ENCODE measurements around the gene CA9.

Gene CA9

DNA sequence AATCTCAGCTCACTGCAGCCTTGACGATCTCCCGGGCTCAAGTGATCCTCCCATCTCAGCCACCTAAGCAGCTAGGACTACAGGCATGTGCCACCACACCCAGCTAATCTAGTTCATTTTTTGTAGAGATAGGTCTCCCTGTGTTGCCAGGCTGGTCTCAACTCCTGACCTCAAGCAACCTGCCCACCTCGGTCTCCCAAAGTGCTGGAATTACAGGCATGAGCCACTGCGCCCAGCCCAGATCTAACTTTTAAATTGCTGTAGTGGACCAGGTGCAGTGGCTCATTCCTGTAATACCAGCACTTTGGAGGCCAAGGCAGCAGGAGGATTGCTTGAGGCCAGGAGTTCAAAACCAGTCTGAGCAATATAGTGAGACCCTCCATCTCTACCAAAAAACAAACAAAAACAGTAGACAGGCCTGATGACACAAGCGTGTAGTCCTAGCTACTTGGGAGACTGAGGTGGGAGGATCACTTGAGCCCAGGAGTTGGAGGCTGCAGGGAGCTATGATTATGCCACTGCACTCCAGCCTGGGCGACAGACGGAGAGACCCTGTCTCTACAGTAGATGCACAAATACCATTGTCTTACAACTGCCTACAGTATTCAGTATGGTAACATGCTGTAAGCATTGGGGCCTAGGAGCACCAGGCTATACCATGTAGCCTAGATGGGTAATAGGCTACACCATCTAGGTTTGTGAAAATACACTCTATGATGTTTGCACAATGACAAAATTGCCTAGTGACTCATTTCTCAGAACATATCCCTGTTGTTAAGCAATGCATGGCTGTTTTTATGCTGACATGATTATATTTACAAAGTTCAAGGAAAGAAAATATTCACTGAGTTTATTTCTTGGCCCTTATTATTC, 21.5 kb upstream of the CA9 start:
- peak; percentile 78 for FAIRE-seq

DNA sequence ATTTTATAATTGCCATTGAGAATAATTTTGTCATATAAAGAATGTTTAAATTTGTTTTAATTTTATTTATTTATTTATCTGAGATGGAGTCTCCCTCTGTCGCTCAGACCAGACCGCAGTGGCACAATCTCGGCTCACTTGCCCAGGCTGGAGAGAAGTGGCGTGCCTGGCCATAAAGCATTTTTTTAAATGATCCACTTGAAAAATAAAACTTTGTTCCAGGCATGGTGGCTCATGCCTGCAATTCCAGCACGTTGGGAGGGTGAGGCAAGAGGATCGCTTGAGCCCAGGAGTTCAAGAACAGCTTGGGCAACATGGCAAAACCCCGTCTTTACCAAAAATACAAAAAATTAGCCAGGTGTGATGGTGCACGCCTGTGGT, 20.9 kb upstream of the CA9 start:
- FAIRE-seq = no peak

DNA sequence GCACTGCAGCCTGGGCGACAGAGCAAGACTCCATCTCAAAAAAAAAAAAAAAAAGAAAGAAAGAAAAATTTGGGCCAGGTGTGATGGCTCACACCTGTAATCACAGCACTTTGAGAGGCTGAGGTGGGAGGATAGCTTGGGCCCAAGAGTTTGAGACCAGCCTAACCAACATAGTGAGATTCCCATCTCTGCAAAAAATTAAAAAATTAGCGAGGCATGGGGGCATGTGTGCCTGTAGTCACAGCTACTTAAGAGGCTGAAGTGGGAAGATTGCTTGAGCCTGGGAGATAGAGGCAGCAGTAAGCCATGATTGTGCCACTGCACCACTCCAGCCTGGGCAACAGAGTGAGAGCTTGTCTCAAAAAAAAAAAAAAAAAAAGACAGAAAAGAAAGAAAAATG, 20.1 kb upstream of the CA9 start:
- FAIRE-seq = no peak

DNA sequence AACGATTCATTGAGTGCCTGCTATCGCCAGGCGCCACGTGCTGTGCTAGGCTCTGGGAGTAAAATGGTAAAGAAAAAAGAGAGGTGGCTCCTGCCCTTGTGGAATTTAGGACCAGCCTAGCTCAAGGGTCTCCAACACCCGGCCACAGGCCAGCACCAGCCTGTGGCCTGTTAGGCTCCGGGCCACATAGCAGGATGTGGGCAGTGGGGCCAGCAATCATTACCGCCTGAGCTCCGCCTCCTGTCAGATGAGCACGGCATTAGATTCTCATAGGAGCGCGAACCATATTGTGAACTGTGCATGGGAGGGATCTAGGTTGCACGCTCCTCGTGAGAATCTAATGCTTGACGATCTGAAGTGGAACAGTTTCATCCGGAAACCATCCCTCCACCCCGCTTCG, 17.4 kb upstream of the CA9 start:
- FAIRE-seq = no peak

DNA sequence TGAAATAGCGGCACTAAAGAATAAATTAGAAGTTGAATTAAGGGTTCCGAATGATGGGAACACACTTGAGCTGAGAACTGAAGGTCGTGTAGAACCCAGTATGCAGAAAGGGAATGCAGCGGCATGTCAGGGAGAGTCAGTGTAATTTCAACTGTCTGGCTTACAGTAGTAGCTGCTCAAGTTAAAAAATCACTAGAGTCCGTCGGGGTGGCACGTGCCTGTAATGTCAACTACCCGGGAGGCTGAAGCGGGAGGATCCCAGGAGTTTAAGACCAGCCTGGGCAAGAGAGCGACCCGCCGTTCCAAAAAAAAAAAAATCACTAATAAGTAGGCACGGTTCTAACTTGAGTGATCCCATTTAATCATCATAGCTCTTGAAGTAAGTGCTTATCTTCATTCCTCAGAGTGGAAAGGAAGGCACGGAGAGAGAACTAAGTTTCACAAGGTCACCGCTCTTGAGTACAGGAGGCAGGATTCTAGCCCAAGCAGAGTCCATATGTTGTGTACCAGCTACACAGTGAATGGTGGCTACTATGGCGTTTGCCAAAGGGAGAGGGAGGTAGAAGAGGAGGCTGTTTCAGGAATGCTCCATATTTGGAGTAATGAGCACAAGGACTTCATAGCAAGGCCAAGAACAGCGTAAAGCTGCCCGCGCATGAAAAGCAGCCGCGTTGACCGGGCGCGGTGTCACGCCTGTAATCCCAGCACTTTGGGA, 16.7 kb upstream of the CA9 start:
- FAIRE-seq = no peak

DNA sequence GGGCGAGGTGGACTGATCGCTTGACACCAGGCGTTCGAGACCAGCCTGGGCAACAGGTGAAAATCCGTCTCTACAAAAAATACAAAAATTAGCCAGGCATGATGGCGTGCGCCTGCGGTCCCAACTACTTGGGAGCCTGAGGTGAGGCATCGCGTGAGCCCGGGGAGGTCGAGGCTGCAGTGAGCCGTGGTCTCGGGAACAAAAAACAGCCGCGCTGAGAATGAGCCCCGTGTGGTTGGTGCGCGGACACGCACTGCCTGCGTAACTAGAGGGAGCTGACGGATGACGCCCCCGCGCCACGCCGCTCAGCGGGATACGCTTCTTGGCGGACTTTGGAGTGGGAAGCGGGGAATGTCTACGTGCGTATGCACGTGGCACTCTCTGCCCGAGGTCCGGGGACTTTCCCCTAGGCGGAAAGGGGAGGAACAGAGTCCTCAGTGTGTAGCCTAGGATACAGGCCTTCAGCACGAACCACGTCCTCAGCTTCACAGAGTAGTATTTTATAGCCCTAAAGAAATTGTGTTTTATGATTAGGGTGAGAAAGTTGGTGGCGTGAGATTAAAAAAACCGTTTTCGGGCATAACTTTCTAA, 16.1 kb upstream of the CA9 start, which contains the start of gene RMRP:
Gene RMRP, minus strand, starts transcription at position 474 of the 591 bp plus-strand sequence.
- FAIRE-seq = no peak

DNA sequence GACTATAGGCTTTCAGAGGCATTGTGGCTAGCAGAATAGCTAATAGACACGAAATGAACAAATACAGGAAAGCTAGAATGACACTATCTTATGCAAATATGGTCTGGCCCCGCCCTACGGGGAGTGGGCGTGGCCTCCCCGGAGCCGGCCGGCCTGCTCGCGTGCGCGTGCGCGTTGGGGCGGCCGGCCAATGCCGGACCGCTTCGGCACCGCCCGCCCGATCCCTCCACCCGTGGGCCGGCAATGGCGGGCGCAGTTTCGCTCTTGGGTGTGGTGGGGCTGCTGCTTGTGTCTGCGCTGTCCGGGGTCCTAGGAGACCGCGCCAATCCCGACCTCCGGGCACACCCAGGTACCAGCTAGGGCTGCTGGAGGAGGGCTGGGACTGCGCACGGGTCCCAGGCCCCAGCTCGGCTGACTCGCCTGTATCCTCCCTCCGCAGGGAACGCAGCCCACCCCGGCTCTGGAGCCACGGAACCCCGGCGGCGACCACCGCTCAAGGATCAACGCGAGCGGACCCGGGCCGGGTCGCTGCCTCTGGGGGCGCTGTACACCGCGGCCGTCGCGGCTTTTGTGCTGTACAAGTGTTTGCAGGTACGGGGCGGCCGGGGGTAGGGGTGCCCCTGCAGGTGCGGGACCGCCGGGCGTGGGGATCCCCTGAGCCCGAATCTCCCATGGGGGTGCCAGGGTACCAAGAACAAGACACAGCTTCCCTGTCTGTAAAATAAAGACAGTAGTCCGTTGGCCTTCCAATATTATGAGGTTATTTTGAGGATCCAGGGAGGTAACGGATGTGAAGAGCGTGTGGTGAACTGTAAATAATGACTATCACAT, 15.4 kb upstream of the CA9 start, which contains the start of gene CCDC107:
Gene CCDC107, plus strand, starts transcription at position 156 of the 831 bp plus-strand sequence. Its CDS starts 88 bp downstream, at position 244.
- no peak for FAIRE-seq

DNA sequence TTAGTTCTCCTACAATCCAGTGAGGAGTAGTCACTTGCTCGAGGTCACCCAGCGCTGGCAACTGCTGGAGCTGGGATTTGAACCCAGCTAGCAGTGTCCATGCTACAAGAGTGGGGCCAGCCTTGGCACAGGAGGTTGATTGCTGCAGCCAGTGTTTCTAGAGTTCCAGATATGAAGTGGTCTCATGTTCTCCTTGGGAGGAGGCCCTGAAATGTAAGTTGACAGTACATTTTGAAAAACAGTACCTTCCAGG, 14.8 kb upstream of the CA9 start:
- FAIRE-seq = no peak

DNA sequence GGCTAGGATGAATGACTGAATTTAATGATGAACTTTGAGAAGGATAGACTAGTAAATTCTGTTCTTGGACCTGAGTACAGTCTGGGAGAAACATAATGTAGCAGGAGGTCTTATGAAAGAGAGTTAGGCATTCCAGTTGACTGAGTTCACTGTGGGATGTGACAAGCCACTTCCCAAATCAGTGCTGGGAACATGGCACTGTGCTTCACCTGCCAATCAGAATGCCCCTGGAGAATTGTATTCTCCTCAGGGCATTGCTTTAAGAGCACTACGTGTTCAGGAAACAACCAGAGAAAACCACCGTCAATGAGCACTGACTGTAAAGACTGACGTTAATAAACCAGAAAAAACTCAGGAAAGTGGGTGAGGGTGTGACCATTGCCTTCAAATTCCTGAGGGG, 14.4 kb upstream of the CA9 start:
- FAIRE-seq = no peak

DNA sequence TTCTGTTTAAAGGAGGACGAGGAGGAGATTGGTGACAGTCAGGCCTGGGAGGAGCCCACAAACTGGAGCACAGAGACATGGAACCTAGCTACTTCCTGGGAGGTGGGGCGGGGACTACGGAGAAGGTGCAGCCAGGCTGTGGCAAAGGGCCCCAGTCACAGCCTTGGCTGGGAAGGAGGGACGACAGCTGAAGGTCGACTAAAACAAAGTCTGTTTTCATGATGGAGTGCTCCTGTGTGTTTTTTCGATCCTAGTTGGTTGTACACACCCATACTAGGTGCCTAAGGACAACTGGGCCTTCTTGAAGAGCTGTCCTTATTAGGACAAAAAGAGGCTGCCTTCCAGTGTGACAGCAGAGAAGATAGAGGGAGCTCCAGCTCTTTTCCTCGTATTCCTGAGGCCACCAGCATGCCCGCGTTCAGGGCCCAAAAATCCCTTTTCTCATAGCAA, 12.7 kb upstream of the CA9 start:
- FAIRE-seq = no peak

DNA sequence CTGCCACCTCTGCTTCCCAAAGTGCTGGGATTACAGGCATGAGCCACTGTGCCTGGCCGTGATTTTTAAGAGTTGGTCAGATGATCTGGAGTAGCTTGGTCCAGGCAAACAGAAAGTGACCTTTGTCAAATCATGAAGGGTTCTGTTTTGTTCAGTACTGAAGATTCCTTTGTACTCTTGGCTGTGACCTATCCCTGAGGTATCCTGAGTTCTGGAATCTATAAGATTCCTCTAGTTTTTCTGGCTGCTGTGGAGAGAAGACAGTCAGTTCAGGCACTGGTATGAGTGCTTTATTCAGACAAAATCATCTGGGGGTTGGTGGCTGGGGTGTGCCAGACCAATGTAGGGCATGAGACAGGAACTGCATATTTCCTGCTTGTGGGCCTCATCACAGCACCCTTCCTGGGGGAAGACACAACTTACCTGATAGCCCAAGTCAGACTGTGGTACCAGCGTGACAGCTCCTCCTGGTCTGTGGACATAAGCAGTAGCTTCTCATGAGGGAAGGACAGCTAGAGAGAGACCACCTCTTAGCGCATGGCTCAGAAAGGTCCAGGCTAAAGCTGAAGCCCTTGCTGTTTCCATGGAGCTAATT, 11.9 kb upstream of the CA9 start:
- no peak for FAIRE-seq

DNA sequence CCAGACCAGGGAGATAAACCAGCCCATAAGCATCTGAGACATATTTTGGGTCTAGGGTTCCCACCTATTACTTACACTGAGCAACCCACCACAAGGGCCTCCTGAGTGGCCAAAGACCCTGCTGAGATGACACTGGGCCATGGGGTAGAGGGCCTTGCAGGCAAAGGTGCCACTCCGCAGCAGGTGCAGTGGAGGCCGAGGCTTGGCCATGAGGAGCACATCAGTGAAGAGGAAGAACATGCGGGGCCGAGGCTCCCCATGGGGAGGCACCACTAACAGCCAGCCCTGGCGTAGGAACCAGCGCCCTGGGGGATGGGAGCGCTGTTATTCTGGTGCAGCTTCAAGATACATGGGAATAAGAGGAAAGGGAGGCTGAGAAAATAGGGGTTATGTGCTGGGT, 11.3 kb upstream of the CA9 start:
- no peak for FAIRE-seq

DNA sequence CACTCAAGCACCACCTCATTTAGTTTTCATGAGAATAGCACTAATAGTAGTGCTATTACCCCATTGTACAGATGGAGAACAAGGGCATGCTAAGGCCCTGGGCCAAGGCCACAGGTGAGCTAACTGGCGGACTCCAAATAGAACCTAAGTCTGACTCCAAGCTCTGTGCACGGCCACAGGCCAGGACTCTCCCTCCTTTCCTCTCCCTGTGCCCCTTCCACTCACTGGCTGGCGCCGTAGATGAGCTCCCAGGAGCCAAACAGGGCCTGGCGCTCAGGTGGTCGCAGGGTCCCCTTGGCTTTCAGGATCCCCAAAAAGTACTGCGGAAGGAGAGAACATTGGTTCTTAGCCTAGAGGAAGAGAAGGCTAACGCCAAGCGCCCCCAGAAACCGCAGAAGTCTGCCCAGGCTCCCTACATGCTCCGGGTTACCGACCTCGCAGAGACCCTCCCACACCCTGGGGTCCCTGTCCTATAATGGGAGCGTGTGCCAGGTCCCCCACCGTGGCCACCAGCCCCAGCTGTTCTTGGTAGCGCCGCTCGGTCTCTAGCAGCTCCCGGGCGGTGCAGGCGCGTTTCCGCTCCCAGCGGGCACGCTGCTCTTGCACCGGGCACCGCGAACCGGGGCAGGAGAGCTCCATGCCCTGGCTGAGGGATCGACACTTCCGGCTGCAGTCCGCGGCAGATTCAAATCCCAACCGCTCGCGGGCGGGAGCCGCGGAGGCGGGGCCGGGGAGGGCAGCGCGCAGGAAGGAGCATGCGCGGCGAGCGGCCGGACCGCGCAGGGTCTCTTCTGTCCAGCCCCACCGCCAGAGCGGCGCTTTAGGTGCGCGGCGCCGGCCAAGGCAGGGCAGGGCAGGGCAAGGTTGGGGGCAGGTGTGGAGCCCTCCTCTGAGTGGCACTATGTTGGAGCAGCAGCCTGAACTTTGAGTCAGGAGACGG, 8.9 kb upstream of the CA9 start, which contains the start of gene ARHGEF39:
Gene ARHGEF39, minus strand, starts transcription at position 665 of the 940 bp plus-strand sequence. Its CDS starts 26 bp downstream, at position 639.
- no peak for FAIRE-seq

DNA sequence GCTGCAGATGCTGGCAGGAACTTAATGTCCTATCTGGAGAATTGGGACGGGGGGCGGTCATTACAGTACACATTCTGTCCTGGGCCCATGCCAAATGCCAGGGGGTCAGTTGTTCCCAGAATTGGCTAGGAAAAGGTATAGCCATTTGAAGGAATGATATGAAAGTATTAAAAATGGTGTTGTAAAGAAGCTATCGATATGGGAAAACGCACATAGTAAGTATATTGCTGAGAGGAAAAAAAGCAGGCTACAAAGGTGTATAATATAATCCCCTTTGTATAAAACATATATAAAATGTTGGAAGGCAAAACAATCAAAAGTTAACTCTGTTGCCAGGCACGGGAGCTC, 8.3 kb upstream of the CA9 start:
- FAIRE-seq = no peak

DNA sequence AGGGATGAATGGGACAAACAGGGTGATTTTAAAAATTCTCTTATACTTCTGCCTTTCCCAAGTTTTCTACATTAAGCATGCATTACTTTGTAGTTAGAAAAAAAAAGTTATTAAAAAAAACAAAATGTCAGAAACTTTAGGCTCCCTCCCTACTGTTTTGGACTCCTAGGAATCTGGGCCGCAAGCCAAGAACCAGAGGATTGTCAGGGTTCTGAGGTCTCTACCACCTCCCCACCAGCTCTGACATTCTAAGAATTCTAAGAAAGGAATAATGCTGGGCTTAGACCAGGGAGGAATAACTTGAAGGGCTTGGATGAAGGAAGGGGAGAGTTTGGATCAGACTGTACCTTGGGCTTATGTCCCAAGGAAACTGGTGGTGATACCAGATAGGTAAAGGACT, 7.7 kb upstream of the CA9 start:
- no peak for FAIRE-seq

DNA sequence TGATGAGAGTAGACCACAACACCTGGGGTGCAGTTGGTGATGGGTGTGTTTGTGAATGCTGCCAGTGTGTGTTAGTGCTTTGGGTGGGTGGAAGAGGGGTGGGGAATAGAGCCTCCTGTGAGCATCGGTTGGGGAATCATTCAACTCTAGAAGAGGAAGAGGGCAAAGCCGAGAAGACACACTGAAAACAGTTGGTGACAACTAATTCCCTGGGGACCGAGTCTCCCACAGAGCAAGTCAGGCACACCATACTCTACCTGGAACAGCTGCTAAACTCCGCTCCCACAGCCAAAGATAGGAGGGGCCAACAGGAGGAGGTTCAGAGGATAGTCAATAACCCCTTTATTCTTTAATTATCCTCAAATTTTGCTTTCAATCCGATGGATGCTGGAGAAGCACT, 7.2 kb upstream of the CA9 start:
- FAIRE-seq = no peak

DNA sequence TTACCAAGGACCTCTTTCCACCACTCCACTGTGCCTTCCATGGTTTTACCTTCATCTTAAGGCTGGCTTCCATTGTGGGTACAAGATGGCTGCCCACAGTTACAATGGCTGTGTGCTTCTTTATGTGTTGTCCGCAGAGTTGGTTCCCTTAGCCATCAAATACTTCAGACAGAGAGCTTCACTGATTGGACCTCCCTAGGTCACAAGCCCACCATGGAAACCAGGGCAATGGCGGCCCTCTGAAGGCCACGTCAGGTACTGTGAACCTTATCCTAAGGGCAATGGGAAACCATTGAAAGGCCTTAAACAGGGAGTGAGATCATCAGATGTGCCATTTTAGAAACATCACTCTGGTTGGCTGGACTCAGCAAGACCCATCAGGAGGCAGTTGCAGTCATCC, 5.8 kb upstream of the CA9 start:
- no peak for FAIRE-seq

DNA sequence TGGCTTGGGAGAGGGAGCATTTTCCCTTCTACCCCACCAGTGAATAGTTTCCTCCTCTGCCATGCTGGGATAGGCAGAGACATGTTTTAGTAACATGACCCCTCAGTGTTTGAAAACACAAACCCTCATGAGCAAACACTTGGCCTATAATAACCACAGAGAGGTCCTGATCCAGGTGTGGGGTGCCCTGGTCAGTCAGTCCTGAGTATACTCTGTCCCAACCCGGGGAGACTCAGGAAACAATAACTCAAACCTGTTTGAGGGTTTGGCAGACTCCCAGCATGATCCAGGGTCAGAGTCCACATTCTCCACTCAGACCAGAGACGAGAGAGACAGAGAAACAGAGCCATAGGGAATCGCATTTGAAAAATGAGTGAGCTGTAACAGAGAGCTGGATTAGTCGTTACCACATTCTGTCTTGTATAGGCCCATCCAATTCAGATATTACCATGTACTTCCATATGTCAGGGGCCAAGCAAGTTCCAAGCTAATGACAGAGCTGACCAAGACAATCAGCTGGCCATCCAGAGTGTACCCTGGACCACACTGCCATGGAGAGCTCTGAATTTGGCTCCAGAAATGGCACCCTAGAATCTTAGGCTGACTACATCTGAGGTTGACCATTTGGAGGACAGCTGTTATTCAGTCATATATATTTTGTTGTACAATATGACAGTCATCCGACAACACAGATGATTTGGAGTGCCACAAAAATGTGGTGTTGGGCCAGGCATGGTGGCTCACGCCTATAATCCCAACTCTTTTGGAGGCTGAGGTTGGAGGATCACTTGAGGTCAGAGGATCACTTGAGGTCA, 4.2 kb upstream of the CA9 start:
- FAIRE-seq = no peak

DNA sequence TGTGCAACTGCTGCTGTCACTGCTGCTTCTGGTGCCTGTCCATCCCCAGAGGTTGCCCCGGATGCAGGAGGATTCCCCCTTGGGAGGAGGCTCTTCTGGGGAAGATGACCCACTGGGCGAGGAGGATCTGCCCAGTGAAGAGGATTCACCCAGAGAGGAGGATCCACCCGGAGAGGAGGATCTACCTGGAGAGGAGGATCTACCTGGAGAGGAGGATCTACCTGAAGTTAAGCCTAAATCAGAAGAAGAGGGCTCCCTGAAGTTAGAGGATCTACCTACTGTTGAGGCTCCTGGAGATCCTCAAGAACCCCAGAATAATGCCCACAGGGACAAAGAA, 265 bp downstream of the CA9 start:
- no peak for FAIRE-seq

DNA sequence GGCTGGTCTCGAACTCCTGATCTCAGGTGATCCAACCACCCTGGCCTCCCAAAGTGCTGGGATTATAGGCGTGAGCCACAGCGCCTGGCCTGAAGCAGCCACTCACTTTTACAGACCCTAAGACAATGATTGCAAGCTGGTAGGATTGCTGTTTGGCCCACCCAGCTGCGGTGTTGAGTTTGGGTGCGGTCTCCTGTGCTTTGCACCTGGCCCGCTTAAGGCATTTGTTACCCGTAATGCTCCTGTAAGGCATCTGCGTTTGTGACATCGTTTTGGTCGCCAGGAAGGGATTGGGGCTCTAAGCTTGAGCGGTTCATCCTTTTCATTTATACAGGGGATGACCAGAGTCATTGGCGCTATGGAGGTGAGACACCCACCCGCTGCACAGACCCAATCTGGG, 1.5 kb downstream of the CA9 start:
- no peak for FAIRE-seq
